Vagina (tissue), 2 donors: Measurements from ENCODE around the gene ATL1.

Experiments used
- CTCF ChIP-seq, 3 experiments: fragments of 450-650 bp in 2 of 3; fragments of 200-600 bp in 1 of 3; sonication (generic) in 1 of 3; IDR thresholded peaks; one replicate each; pipeline ENCODE4 v1.5.1; 2017 to 2019; ENCODE audit warnings: antibody characterized with exemption in 3 of 3, mild to moderate bottlenecking in 2 of 3, moderate library complexity in 2 of 3
- POLR2A ChIP-seq, 2 donors: fragments of 450-650 bp; IDR thresholded peaks; one replicate each; pipeline ENCODE4 v1.6.1; 2017; ENCODE audit warnings: antibody characterized with exemption in 2 of 2, mild to moderate bottlenecking in 2 of 2, moderate library complexity in 2 of 2

- TF ChIP-seq CTCF (IDR thresholded peaks at IDR 0.05) (no peak), POLR2A (IDR thresholded peaks at IDR 0.05) (peak in 1 of 2 donors; percentile 52)
Measured at GRCh38 chr14:50560931-50561285, 963 bp downstream of the ATL1 start.
